ENCODE measurements around the gene XPNPEP2.

The XPNPEP2 gene

GRCh38 chrX:129738466-129739308, at the start of gene XPNPEP2:
Gene XPNPEP2, plus strand, starts transcription at chrX:129738979. Its CDS starts 235 bp downstream, at chrX:129739214.
- DNase-seq (ENCODE audit: low read depth in 2 of 3, low spot score in 2 of 3) = no peak

- DNase-seq (ENCODE audit: low read depth in 2 of 3, low spot score in 2 of 3) = no peak
Measured at GRCh38 chrX:129689796-129690195, 49.0 kb upstream of the XPNPEP2 start.

GRCh38 chrX:129690435-129690834, 48.3 kb upstream of the XPNPEP2 start:
- no peak for DNase-seq (ENCODE audit: low read depth in 2 of 3, low spot score in 2 of 3)

GRCh38 chrX:129693354-129693753, 45.4 kb upstream of the XPNPEP2 start:
- no peak for DNase-seq (ENCODE audit: low read depth in 2 of 3, low spot score in 2 of 3)

- DNase-seq (ENCODE audit: low read depth in 2 of 3, low spot score in 2 of 3) = no peak
Measured at GRCh38 chrX:129694805-129695204, 44.0 kb upstream of the XPNPEP2 start.

- no peak for DNase-seq (ENCODE audit: low read depth in 2 of 3, low spot score in 2 of 3)
Measured at GRCh38 chrX:129695535-129695934, 43.2 kb upstream of the XPNPEP2 start.

- DNase-seq (ENCODE audit: low read depth in 2 of 3, low spot score in 2 of 3) = no peak
Measured at GRCh38 chrX:129695937-129696336, 42.8 kb upstream of the XPNPEP2 start.

GRCh38 chrX:129696463-129697155, 42.2 kb upstream of the XPNPEP2 start:
- no peak for DNase-seq (ENCODE audit: low read depth in 2 of 3, low spot score in 2 of 3)

- DNase-seq (ENCODE audit: low read depth in 2 of 3, low spot score in 2 of 3) = no peak
Measured at GRCh38 chrX:129697204-129697829, 41.5 kb upstream of the XPNPEP2 start.

- DNase-seq (ENCODE audit: low read depth in 2 of 3, low spot score in 2 of 3) = no peak
Measured at GRCh38 chrX:129698150-129698549, 40.6 kb upstream of the XPNPEP2 start.

GRCh38 chrX:129700536-129700935, 38.2 kb upstream of the XPNPEP2 start:
- no peak for DNase-seq (ENCODE audit: low read depth in 2 of 3, low spot score in 2 of 3)

- no peak for DNase-seq (ENCODE audit: low read depth in 2 of 3, low spot score in 2 of 3)
Measured at GRCh38 chrX:129701624-129702069, 37.1 kb upstream of the XPNPEP2 start.

GRCh38 chrX:129704491-129704890, 34.3 kb upstream of the XPNPEP2 start:
- DNase-seq (ENCODE audit: low read depth in 2 of 3, low spot score in 2 of 3) = no peak

- no peak for DNase-seq (ENCODE audit: low read depth in 2 of 3, low spot score in 2 of 3)
Measured at GRCh38 chrX:129705377-129705925, 33.3 kb upstream of the XPNPEP2 start.

- DNase-seq (ENCODE audit: low read depth in 2 of 3, low spot score in 2 of 3) = no peak
Measured at GRCh38 chrX:129705988-129706387, 32.8 kb upstream of the XPNPEP2 start.

- DNase-seq (ENCODE audit: low read depth in 2 of 3, low spot score in 2 of 3) = no peak
Measured at GRCh38 chrX:129706400-129707072, 32.2 kb upstream of the XPNPEP2 start.

GRCh38 chrX:129714581-129714980, 24.2 kb upstream of the XPNPEP2 start:
- no peak for DNase-seq (ENCODE audit: low read depth in 2 of 3, low spot score in 2 of 3)

GRCh38 chrX:129716507-129716906, 22.3 kb upstream of the XPNPEP2 start:
- DNase-seq (ENCODE audit: low read depth in 2 of 3, low spot score in 2 of 3) = no peak

GRCh38 chrX:129717892-129718291, 20.9 kb upstream of the XPNPEP2 start:
- DNase-seq (ENCODE audit: low read depth in 2 of 3, low spot score in 2 of 3) = no peak

GRCh38 chrX:129718676-129719075, 20.1 kb upstream of the XPNPEP2 start:
- DNase-seq (ENCODE audit: low read depth in 2 of 3, low spot score in 2 of 3) = no peak

GRCh38 chrX:129719268-129719667, 19.5 kb upstream of the XPNPEP2 start:
- DNase-seq (ENCODE audit: low read depth in 2 of 3, low spot score in 2 of 3) = no peak

Data from activated CD8-positive, alpha-beta memory T cell treated with anti-CD3 and anti-CD28 coated beads for 48 hours (primary cell).